NK-92 treated with Interleukin-12 subunit alpha and Interleukin-12 subunit beta, amount 100 ng/mL, for 24 hours (cell line): ENCODE results near the gene ASB2.

Experiments used
- DNase-seq: peaks from one replicate; lab custom pipeline; 2025; lab: John Stamatoyannopoulos, UW

The ASB2 gene

DNA sequence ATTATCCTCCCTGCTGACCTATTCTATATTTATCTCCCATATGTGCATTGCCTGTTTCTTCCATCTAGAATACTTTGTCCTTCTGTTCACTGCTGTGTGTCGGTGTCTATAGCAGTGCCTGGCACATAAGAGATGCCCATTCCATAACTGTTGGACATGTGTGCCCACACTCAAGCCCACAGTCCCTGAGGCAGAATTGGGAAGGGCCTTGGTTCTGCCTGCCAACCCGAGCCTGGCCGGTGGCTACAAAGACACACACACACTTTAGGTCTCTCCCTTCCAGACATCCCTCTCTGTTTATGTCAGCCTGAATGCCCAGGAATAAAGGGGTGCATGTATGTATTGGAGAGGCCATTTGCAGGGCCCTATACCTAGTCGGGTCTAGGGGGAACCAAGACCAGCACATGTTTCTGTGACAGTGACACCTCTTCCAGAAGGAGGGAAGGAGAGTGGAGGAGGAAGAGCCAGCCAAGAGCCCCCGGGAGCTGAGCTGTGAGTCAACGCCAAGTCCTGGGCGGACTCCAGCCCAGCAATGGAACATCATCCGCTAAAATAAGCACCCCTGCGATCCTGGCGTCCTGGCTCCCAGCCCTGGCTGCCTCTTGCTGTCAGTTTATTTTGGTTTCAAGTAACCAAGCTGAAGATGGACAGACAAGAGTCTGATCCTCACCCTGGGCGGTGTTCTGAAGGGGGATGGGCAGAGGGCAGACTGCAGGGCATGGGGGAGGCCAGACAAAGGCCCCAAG is 4.3 kb upstream of the ASB2 start:
- DNase-seq, result no peak

GRCh38 chr14:93978735-93979134 is 2.4 kb upstream of the ASB2 start:
- DNase-seq, result no peak

- peak; percentile 21 for DNase-seq
These were observed 1.6 kb upstream of the ASB2 start for GRCh38 chr14:93977790-93978581.

DNA sequence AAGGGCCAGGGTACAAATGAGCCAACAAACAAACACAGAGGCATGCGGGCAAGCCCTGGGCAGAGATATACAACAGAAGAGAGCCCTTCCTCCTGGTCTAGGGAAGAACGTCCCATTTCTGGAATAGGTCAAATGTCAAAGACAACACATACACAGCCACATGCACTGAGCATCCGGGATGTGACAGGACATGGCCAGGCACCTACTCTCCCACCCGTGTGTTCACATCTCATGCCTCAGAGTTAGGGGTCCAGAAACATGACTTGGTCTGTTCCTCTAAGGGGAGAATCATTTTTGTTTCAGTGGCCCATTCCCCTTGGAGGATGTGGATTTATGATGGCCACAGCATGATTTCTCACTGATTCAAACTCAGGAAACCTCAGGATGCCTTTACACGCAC is 801 bp upstream of the ASB2 start:
- no peak for DNase-seq

GRCh38 chr14:93975791-93976476 is 436 bp downstream of the ASB2 start:
- no peak for DNase-seq

DNA sequence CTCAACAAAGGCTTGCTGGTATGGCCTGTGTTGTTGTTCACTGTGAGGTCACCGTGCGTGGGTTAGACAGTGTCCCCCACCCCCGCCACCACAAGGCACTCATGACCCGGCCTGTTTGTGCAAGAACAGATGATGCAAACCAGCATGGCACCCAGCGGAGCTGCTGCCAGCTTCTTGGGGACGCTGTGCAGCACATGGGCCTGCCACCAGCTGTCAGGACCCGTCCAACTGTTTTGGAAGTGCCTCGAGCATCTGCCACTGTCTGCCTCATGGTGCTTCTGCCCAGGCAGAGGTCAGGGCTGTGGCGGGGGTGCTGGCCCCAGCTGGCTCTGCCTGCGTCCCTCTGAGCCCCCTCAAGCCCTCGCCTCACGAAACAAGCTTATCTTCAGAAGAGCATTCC is 1.5 kb downstream of the ASB2 start:
- DNase-seq, result peak; percentile 46

DNA sequence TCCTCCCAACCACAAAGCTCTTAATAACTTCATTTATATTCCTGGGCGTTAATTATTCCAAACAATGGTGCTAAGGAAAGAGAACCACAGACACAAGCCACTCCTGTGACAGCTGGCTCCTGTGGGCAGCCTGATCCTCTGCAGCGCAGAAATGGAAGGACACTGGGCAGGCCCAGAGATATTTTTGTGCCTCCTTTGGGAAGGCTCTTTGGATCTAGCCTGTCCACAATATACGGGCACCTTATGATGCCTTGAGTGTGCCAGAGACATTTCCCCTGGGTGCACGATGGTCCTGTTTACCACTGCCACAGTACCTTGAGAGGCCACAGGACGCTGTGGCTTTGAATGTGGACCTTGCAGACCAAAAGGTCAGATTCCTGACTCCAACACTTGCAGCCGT is 2.1 kb downstream of the ASB2 start:
- DNase-seq, result no peak

DNA sequence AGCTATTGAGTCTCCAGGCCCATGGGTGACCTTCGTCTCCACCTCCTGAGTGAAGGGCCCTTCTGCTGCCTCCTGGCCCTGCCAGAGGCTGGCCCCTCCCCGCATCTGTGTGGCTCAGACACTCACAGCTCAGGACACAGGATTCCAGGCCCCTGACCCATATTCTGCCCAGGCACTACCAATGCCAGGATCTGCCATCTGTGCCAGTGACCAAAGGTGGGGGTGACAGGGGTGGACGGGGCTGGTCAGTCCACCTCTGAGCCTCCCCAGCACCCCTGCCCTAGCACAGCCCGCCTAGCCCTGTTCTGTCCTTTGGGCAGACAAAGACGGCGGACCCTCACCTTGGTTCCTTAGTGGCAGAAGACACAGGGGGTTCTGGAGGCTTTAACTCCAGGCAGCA is 2.8 kb downstream of the ASB2 start:
- no peak for DNase-seq

GRCh38 chr14:93972618-93973205 is 3.7 kb downstream of the ASB2 start:
- no peak for DNase-seq

DNA sequence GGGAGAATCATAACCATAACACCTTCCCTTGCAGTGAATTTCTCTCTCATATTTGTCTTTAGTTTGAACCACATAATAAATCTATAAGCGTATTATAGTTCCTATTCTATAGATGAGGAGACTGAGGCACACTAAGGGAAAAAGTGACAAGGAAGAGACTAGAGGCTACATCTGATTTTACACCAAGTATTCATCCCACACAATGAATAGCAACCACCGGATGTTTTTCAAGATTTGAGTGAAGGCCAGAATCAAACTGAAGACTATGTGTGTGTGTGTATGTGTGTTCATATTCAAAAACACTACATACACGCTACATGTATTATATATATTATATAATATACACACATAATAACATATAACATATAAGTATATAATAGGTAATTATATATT is 4.7 kb downstream of the ASB2 start:
- DNase-seq, result no peak

- peak; percentile 60 for DNase-seq
These were observed 5.3 kb downstream of the ASB2 start for GRCh38 chr14:93970965-93971634.

DNA sequence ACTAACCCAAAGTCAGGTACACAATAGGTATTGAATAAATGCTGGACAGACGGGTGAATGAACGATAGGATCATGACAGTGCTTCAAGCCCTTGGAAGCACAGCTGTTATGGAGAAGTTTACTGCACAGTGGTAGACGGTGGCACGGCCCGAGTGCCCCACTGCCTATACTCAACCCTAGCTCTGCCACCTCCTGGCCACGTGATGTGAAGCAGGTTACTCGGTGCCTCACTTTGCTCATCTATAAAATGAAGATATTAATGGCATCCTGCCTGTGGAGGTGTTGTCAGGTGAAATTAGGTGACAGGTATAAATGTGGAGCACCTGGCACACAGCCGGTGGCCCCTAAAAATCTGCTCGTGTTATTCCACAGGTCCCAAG is 5.8 kb downstream of the ASB2 start:
- peak; percentile 61 for DNase-seq

DNA sequence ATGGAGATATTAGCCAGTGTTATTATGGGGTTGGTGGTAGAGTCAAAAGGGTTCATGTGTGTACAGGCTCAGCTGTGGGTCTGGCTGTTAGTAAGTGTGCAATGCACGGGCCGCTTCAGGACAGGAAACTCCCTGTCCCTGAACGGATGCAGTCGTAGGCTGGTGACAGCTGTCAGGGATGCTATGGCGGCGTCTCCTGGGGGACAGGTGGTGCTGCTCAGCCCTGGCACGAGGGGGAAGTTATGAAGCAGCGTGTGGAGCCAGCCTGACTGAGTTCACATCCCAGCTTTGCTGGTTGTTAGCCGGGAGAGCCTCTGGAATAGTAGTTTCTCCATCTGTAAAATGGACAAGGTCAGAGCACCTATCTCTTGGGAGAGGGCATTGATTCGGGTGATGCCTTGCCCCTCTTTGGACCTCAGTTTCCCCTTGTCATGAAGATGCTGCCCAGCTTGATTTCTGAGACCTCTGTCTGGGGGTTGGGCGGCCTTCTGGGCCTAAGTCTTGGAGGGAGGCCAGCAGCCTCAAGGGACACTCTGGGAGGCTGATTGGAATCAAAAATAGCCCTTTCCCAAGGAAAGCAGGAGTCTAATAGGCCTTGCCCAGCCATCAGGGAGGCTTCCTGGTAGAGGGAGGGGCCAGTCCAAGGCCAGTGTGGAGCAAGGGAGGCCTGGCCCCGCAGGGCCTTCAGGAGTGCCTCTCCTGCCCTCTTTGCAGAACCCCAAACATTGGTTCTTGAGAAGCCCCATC is 7.1 kb downstream of the ASB2 start:
- no peak for DNase-seq

DNA sequence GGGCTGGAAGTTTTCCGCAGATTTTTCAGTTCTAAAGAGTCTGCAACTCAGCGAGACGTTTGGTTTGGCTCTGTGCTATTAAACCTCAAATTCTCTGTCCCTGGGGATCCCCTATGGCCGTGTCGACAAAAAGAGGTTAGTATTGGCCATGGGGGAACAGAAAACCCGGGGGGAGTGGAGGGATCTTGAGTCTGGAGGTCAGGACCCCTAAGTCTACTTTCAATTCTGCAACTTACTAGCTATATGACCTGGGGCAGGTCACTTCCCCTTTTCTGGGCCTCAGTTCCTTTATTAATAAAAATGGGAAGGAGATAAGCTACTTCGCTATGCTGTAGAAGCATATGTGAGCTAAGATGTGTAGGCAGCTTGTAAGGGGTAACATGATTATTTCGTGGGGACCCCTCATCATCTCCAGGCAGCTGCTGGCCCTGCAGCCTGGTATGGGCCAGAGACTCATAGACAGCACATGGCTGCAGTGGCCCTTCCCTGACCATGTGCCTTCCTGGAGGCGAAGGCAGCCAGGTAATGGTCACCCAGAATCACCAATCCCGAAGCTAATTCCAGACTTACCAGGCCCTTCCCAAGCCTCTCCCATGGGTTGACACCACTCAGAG is 8.6 kb downstream of the ASB2 start:
- DNase-seq, result no peak

DNA sequence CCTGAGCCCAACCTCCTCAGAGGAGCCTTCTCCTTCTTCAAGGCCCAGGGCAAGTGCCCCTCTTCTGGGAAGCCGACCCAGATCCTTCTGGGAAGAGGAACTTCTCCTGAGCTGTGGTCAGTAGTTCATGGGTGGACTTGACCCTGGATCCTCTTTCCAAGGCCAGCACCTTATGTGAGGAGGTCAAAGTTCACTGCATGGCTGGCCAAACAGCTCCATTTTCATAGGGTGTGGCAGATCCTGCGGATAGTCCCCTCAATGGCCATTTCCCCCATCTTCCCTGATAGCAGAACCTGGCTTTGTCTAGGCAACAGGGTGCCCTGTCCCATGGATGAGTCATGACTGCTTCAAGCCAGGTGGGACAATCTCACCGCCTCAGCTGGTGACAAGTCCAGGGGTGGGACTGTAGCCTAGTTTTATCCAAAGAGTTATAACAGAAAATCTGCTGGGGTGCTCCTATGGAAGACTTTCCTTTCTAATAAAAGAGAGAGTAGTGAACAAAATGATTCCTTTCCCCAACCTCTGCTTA is 10.4 kb downstream of the ASB2 start:
- DNase-seq, result no peak

DNA sequence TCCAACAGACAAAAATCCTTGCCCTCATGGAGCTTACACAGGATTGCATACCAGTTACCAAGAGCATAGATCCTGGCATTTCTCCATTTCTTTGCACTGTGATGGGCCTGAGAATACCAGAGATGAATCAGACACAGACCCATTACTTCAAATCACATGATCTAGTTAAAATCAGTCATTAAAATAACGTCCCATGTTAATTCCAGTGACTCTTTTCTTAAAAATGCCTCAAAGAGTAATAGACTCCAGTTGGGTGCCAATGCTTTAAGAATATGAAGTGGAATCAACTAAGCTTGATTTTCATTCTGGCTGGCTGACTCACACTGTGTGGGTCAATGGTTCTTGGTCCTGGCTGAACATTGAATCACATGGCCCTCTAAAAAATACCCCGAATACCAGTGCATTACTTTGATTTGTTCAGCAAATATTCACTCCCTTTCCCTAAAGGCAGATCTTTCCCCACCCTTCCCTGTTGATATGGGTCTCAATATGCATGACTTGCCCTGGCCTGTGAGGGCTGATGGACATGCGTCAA is 11.0 kb downstream of the ASB2 start:
- DNase-seq, result no peak

GRCh38 chr14:93964820-93965286 is 11.5 kb downstream of the ASB2 start:
- DNase-seq, result no peak

DNA sequence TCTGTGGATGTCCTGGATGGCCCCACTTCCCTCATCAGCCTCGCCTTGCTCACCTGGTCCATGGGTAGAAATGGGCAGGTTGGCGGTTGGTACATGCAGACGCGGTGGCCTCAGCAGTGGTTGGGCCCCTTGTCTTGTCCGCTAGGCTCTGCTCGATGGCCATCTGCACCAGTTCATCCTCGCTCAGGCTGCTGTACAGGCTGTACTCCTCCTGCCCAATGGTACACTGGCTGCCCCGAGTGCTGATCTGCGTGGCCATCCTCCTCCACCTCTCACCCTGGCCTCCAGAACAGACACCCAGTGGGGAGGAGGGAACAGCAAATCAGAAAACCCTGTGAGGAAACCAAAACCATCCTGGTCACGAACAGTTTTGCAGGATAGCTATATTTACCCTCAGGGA is 12.1 kb downstream of the ASB2 start:
- DNase-seq, result no peak

- no peak for DNase-seq
These were observed 12.7 kb downstream of the ASB2 start for GRCh38 chr14:93963692-93964091.
